Mesothelial cell of epicardium (in vitro differentiated cells): ENCODE data around the gene SERPINF2. TPM values are rescaled to one million over a fixed set of nuclear protein-coding genes. Genes with fewer than 3 reads are reported as not detected.
"Not testable (repeated sequence)": the region's sequence is repeated elsewhere in the genome, so short reads cannot be mapped to it uniquely, and the experiment has no call there.

ENCODE experiments used
- DNase-seq, 2 experiments: peaks; one replicate each; pipeline ENCODE4 v3.0.0; 2021; ENCODE audit warnings: low spot score in 2 of 2; ENCODE audit not compliant: unreplicated experiment in 2 of 2
- H3K27ac Mint-ChIP-seq: 2 replicates; pipeline ENCODE4 v1.8.0; 2021; ENCODE audit warnings: mixed read lengths
- H3K27me3 Mint-ChIP-seq: 2 replicates; pipeline ENCODE4 v1.8.0; 2021; ENCODE audit warnings: low read depth, mixed read lengths
- H3K36me3 Mint-ChIP-seq: 2 replicates; pipeline ENCODE4 v1.8.0; 2021; ENCODE audit warnings: mixed read lengths
- H3K4me1 Mint-ChIP-seq: 2 replicates; pipeline ENCODE4 v1.8.0; 2021; ENCODE audit warnings: mixed read lengths
- H3K4me3 Mint-ChIP-seq: 2 replicates; pipeline ENCODE4 v1.8.0; 2021; ENCODE audit warnings: mild to moderate bottlenecking, moderate library complexity, mixed read lengths
- H3K9me3 Mint-ChIP-seq: 2 replicates; pipeline ENCODE4 v1.8.0; 2021; ENCODE audit warnings: mixed read lengths
- total RNA-seq: library from RNA; stranded (reverse); gene quantifications from 3 replicates; pipeline ENCODE4 v1.2.1, GENCODE V29; 2021
- TF ChIP-seq, protein P1 (sequence below): fragments of 200-600 bp; sonication (generic); IDR thresholded peaks from one replicate; pipeline ENCODE4 v1.5.0; 2021; ENCODE audit warnings: antibody characterized with exemption; ENCODE audit not compliant: unreplicated experiment

Gene SERPINF2
- total RNA-seq, 1 donor from 2014 or later = 0.63 TPM

DNA sequence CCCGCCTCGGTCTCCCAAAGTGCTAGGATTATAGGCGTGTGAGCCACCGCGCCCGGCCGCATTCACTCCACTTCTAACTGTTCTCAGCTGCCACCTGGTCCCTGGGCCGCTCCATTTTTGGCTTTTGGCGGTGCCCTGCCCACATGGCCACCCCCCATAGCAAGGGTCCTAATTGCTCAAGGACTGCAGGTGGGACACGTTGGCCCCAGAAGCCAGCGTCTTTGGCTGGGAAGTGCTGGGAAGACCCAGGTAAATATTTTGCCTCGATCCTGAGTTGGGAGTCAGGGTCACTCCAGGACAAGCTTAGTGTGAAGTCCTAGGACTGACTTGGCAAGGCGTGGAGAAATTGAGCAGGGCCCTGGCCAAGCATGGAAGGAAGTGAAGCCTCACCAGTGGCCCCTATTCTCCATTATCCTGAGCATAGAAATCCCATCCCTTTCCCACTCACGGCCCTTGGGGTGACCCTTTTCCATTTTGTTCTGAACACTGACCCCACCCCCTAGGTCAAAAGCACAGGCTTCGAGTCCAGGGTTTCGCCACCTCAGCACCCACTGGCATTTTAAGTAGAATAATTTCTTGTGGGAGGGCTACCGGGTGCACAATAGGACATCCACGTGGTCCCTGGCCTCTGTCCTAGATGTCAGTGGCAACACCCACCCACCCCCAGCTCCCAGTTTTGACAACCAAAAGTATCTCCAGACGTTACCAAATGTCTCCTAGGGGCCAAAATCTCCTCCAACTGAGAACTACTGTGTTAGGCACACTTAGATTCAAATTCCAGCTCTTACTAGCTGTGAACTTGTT is 24.1 kb upstream of the SERPINF2 start:
- DNase-seq = no peak
- Mint-ChIP-seq H3K4me1 (peaks cover 31% of the 10 kb centered on the region), H3K27ac (peak overlapping the region; percentile 100), H3K4me3 (peak overlapping the region; percentile 91), H3K9me3 (no peaks in the 10 kb centered on the region), H3K36me3 (no peaks in the 10 kb centered on the region), H3K27me3 (no peaks in the 10 kb centered on the region)
- TF ChIP-seq, protein P1, sequence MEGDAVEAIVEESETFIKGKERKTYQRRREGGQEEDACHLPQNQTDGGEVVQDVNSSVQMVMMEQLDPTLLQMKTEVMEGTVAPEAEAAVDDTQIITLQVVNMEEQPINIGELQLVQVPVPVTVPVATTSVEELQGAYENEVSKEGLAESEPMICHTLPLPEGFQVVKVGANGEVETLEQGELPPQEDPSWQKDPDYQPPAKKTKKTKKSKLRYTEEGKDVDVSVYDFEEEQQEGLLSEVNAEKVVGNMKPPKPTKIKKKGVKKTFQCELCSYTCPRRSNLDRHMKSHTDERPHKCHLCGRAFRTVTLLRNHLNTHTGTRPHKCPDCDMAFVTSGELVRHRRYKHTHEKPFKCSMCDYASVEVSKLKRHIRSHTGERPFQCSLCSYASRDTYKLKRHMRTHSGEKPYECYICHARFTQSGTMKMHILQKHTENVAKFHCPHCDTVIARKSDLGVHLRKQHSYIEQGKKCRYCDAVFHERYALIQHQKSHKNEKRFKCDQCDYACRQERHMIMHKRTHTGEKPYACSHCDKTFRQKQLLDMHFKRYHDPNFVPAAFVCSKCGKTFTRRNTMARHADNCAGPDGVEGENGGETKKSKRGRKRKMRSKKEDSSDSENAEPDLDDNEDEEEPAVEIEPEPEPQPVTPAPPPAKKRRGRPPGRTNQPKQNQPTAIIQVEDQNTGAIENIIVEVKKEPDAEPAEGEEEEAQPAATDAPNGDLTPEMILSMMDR = no peak

DNA sequence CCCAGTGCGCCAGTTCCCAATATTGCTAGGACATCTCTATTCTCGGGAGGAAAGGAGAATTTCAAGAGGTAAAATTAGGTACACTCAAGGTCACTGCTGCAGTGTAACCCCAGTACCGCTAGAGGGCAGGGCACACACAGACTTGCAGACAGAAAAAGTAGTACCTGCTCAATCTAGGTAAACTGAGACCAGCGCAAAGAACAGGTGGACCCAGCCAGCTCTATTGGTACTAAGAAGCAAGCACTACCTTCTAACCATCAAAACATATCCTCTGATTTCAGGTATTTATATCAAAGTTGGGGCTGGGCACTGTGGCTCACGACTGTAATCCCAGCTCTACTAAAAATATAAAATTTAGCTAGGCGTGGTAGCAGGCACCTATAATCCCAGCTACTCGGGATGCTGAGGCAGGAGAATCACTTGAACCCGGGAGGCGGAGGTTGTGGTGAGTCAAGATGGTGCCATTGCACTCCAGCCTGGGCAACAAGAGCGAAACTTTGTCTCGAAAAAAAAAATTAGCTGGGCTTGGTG is 21.8 kb upstream of the SERPINF2 start:
- TF ChIP-seq, protein P1 = peak; percentile 89
- DNase-seq = peak in 1 of 2 experiments; percentile 77
- Mint-ChIP-seq H3K27ac (no peak overlapping the region), H3K9me3 (no peaks in the 10 kb centered on the region), H3K36me3 (no peaks in the 10 kb centered on the region), H3K27me3 (no peaks in the 10 kb centered on the region), H3K4me3 (no peak overlapping the region), H3K4me1 (peaks cover 25% of the 10 kb centered on the region)

DNA sequence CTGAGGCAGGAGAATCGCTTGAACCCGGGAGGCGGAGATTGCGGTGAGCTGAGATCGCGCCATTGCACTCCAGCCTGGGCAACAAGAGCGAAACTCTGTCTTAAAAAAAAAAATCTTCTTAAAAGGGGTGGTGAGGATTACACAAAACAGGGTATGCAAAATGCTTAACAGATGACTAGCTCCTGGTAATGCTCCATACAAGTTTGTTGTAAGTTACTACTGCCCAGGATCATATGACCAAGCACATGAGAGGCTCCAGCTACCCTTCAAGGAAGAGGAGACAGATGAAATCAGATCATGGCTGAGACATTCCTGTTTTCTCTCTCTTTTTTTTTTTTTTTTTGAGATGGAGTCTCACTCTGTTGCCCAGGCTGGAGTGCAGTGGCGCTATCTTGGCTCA is 20.6 kb upstream of the SERPINF2 start:
- DNase-seq, H3K27me3 Mint-ChIP-seq, H3K4me3 Mint-ChIP-seq, H3K27ac Mint-ChIP-seq, H3K36me3 Mint-ChIP-seq, H3K9me3 Mint-ChIP-seq: not testable (repeated sequence)
- H3K4me1 Mint-ChIP-seq = peaks cover 23% of the 10 kb centered on the region

DNA sequence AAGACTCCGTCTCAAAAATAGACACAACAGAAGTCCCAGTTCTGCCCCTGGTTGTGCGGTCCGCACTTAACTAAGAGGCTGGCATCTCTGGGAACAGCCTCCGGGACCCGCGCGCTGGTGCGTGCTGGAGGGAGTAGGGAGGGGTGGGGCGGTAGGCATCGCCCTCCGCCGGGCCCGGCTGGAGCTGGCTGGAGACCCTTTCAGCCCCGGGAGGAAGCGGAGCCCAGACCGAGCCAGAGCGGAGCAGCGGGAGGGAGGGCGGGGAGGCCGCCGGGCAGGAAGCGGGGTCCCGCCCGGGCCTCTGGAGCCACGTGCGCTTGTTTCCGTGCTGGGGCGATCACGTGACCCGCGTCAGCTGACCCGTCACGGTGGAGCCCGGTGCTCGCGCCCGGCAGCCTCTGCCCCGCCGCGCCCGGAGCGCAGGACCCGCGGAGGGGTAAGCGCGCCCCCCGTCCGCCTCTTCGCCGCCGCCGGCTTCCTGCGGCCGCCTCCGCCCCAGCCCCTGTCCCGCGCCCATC is 18.3 kb upstream of the SERPINF2 start, which contains the start of gene WDR81:
Gene WDR81 (plus strand): TSS at position 354 of the 518 bp plus-strand sequence. CDS start 256 bp downstream, outside the sequence.
- TF ChIP-seq, protein P1 = no peak
- peak; percentile 82 to 84 for DNase-seq
- H3K27me3 Mint-ChIP-seq = no peaks in the 10 kb centered on the region
- peak within 1 kb of the TSS; percentile 50 for H3K27ac Mint-ChIP-seq
- H3K36me3 Mint-ChIP-seq = peaks cover 7% of the 10 kb centered on the region
- peaks cover 12% of the 10 kb centered on the region for H3K4me1 Mint-ChIP-seq
- H3K9me3 Mint-ChIP-seq = no peaks in the 10 kb centered on the region
- peak within 1 kb of the TSS; percentile 66 for H3K4me3 Mint-ChIP-seq

DNA sequence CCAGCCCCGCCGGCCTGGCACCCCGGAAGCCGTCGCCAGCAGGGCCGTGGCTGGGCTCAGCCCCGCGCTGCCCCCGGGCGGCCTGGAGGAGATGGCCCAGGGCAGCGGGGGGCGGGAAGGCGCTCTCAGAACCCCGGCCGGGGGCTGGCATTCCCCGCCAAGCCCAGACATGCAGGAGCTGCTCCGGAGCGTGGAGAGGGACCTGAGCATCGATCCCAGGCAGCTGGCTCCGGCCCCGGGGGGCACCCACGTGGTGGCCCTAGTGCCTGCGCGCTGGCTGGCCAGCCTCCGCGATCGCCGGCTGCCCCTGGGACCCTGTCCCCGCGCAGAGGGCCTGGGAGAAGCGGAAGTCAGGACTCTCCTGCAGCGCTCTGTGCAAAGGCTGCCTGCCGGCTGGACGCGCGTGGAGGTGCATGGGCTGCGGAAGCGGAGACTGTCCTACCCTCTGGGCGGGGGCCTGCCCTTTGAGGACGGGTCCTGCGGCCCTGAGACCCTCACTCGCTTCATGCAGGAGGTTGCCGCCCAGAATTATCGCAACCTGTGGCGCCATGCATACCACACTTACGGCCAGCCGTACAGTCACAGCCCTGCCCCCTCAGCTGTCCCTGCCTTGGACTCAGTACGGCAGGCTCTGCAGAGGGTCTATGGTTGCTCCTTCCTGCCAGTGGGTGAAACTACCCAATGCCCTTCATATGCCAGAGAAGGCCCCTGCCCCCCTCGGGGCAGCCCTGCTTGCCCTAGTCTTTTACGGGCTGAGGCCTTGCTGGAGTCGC is 17.6 kb upstream of the SERPINF2 start:
- H3K36me3 Mint-ChIP-seq = peaks cover 8% of the 10 kb centered on the region
- peak overlapping the region; percentile 63 for H3K4me3 Mint-ChIP-seq
- H3K27me3 Mint-ChIP-seq = no peaks in the 10 kb centered on the region
- no peak for DNase-seq
- TF ChIP-seq, protein P1 = no peak
- H3K27ac Mint-ChIP-seq = no peak overlapping the region
- H3K9me3 Mint-ChIP-seq = no peaks in the 10 kb centered on the region
- H3K4me1 Mint-ChIP-seq = peaks cover 17% of the 10 kb centered on the region
